Caco-2 (cell line): ENCODE results near the gene GRIK4. TPM values are rescaled to one million over a fixed set of nuclear protein-coding genes. Genes with fewer than 3 reads are reported as not detected.

Source experiments
- BruUV-seq: library from RNA; stranded (reverse); fragments of 400-500 nt; replicated peaks from 2 replicates; lab custom pipeline; 2021; lab: Mats Ljungman, UMichigan
- CTCF ChIA-PET: fragments of 300-600 bp; sonication (Branson Sonifier 250); formaldehyde crosslinking; loops from one replicate; lab custom pipeline; 2022; ENCODE audit warnings: antibody characterized with exemption; lab: Charles Lee
- POLR2A ChIA-PET: fragments of 300-600 bp; sonication (Branson Sonifier 250); formaldehyde crosslinking; loops from one replicate; lab custom pipeline; 2022; ENCODE audit warnings: antibody characterized with exemption; lab: Charles Lee
- DNase-seq, 2 experiments: peaks; one replicate each; pipeline versions ENCODE4 v3.0.0 to v3.0.0-alpha.2; 2020 to 2022
- H3K27me3 ChIP-seq: replicated peaks from 2 replicates; pipeline ENCODE4 v1.6.0; 2011; ENCODE audit warnings: low read length; ENCODE audit not compliant: control insufficient read depth, insufficient read depth
- H3K36me3 ChIP-seq: 2 replicates; pipeline ENCODE4 v1.5.1; 2011; ENCODE audit warnings: low read length; ENCODE audit not compliant: control insufficient read depth, insufficient read depth
- H3K4me1 ChIP-seq: fragments of 250-450 bp; sonication (Bioruptor Pico); 2 replicates; pipeline ENCODE4 v1.5.1; 2020; ENCODE audit warnings: mild to moderate bottlenecking
- H3K4me3 ChIP-seq: 2 replicates; pipeline ENCODE4 v1.5.1; 2011; ENCODE audit warnings: low read depth, mild to moderate bottlenecking, control low read depth, low read length
- H3K9me3 ChIP-seq: fragments of 250-450 bp; sonication (Bioruptor Pico); 2 replicates; pipeline ENCODE4 v1.5.1; 2020; ENCODE audit warnings: mild to moderate bottlenecking, moderate library complexity
- H3K27ac Mint-ChIP-seq: one replicate; pipeline ENCODE4 v1.8.0; 2022; ENCODE audit warnings: mixed read lengths; ENCODE audit not compliant: unreplicated experiment
- H3K27me3 Mint-ChIP-seq: one replicate; pipeline ENCODE4 v1.8.0; 2022; ENCODE audit warnings: mixed read lengths; ENCODE audit not compliant: insufficient read depth, unreplicated experiment
- H3K36me3 Mint-ChIP-seq: one replicate; pipeline ENCODE4 v1.8.0; 2022; ENCODE audit warnings: mild to moderate bottlenecking, mixed read lengths; ENCODE audit not compliant: insufficient read depth, unreplicated experiment
- H3K4me1 Mint-ChIP-seq: one replicate; pipeline ENCODE4 v1.8.0; 2022; ENCODE audit warnings: low read depth, mixed read lengths; ENCODE audit not compliant: unreplicated experiment
- H3K4me3 Mint-ChIP-seq: one replicate; pipeline ENCODE4 v1.8.0; 2022; ENCODE audit warnings: mild to moderate bottlenecking, moderate library complexity, mixed read lengths; ENCODE audit not compliant: unreplicated experiment
- H3K9me3 Mint-ChIP-seq: one replicate; pipeline ENCODE4 v1.8.0; 2022; ENCODE audit warnings: mixed read lengths; ENCODE audit not compliant: unreplicated experiment
- CTCF ChIP-seq, 2 experiments: fragments of 200-600 bp in 1 of 2; IDR thresholded peaks; 1 replicate in 1 of 2; 2 replicates in 1 of 2; pipeline versions ENCODE4 v1.5.1 to v1.8.0; 2011 to 2022; ENCODE audit warnings: antibody characterized with exemption in 1 of 2, control low read depth in 1 of 2, inconsistent platforms in 1 of 2, low read depth in 1 of 2, low read length in 1 of 2, mild to moderate bottlenecking in 1 of 2, moderate library complexity in 1 of 2; ENCODE audit not compliant: insufficient read depth in 1 of 2, severe bottlenecking in 1 of 2, unreplicated experiment in 1 of 2
- intact Hi-C: fragments of 100-400 bp; cut with micrococcal nuclease; formaldehyde crosslinking; loops from one replicate; pipeline ENCODE4 v1.10.0; 2022; ENCODE audit not compliant: unreplicated experiment
- total RNA-seq: library from RNA; stranded (reverse); gene quantifications from 2 replicates; pipeline ENCODE4 v1.2.3, GENCODE V29; 2022

Gene GRIK4
- total RNA-seq, 1 experiment from 2014 or later: 2.0 TPM

GRCh38 chr11:120973501-120973900, 462.0 kb downstream of the GRIK4 start:
- DNase-seq: no peak
- CTCF ChIA-PET: interaction anchor here (0.6 kb wide), 1 partner anchor 415 kb away, joined by 5 read pairs; no protein-coding TSS in a partner anchor
- Histone ChIP-seq H3K27me3 (peaks cover 3% of the 10 kb centered on the region; the same call in 1 of the 2 replicates), H3K4me3 (no peak overlapping the region), H3K4me1 (no peaks in the 10 kb centered on the region), H3K36me3 (no peaks in the 10 kb centered on the region), H3K9me3 (no peaks in the 10 kb centered on the region)
- BruUV-seq: no TSS peak
- no peaks in the 10 kb centered on the region for H3K4me1 Mint-ChIP-seq
- no peaks in the 10 kb centered on the region for H3K9me3 Mint-ChIP-seq
- H3K27ac Mint-ChIP-seq: no peak overlapping the region
- intact Hi-C loops: no loop called here
- TF ChIP-seq CTCF (IDR thresholded peaks at IDR 0.05; ENCODE audit: insufficient read depth in 1 of 2, low read depth in 1 of 2, low read length in 1 of 2, severe bottlenecking in 1 of 2, unreplicated experiment in 1 of 2): no peak
- peaks cover 48% of the 10 kb centered on the region for H3K27me3 Mint-ChIP-seq
- H3K36me3 Mint-ChIP-seq: no peaks in the 10 kb centered on the region
- POLR2A ChIA-PET: no interaction called here
- H3K4me3 Mint-ChIP-seq: no peak overlapping the region

- no peaks in the 10 kb centered on the region for H3K36me3 Mint-ChIP-seq
- H3K36me3 ChIP-seq: no peaks in the 10 kb centered on the region
- intact Hi-C loops: no loop called here
- no TSS peak for BruUV-seq
- TF ChIP-seq CTCF (IDR thresholded peaks at IDR 0.05; ENCODE audit: insufficient read depth in 1 of 2, low read depth in 1 of 2, low read length in 1 of 2, severe bottlenecking in 1 of 2, unreplicated experiment in 1 of 2): no peak
- H3K27me3 Mint-ChIP-seq: peaks cover 49% of the 10 kb centered on the region
- no peak overlapping the region for H3K4me3 ChIP-seq
- H3K4me3 Mint-ChIP-seq: no peak overlapping the region
- no peaks in the 10 kb centered on the region for H3K9me3 Mint-ChIP-seq
- DNase-seq: no peak
- H3K4me1 Mint-ChIP-seq: no peaks in the 10 kb centered on the region
- no peaks in the 10 kb centered on the region for H3K9me3 ChIP-seq
- H3K27me3 ChIP-seq: peaks cover 3% of the 10 kb centered on the region; the same call in 1 of the 2 replicates
- no peak overlapping the region for H3K27ac Mint-ChIP-seq
- CTCF ChIA-PET: interaction anchor here (1.3 kb wide), 1 partner anchor 11 kb away, joined by 7 read pairs; no protein-coding TSS in a partner anchor
- POLR2A ChIA-PET: no interaction called here
- no peaks in the 10 kb centered on the region for H3K4me1 ChIP-seq
Measured at GRCh38 chr11:120974466-120974865, 462.9 kb downstream of the GRIK4 start.

- Histone ChIP-seq H3K36me3 (no peaks in the 10 kb centered on the region), H3K4me3 (no peak overlapping the region), H3K4me1 (no peaks in the 10 kb centered on the region), H3K9me3 (no peaks in the 10 kb centered on the region), H3K27me3 (peaks cover 3% of the 10 kb centered on the region; the same call in 1 of the 2 replicates)
- H3K4me3 Mint-ChIP-seq: no peak overlapping the region
- intact Hi-C loops: no loop called here
- no peaks in the 10 kb centered on the region for H3K9me3 Mint-ChIP-seq
- no peaks in the 10 kb centered on the region for H3K4me1 Mint-ChIP-seq
- no peak for TF ChIP-seq CTCF (IDR thresholded peaks at IDR 0.05; ENCODE audit: insufficient read depth in 1 of 2, low read depth in 1 of 2, low read length in 1 of 2, severe bottlenecking in 1 of 2, unreplicated experiment in 1 of 2)
- no TSS peak for BruUV-seq
- DNase-seq: no peak
- H3K36me3 Mint-ChIP-seq: no peaks in the 10 kb centered on the region
- H3K27ac Mint-ChIP-seq: no peak overlapping the region
- peaks cover 49% of the 10 kb centered on the region for H3K27me3 Mint-ChIP-seq
- POLR2A ChIA-PET: no interaction called here
- CTCF ChIA-PET: interaction anchor here (1.3 kb wide), 1 partner anchor 11 kb away, joined by 7 read pairs; no protein-coding TSS in a partner anchor
Measured at GRCh38 chr11:120974965-120975364, 463.4 kb downstream of the GRIK4 start.
